ENCODE measurements around the gene CPA2.

DNA sequence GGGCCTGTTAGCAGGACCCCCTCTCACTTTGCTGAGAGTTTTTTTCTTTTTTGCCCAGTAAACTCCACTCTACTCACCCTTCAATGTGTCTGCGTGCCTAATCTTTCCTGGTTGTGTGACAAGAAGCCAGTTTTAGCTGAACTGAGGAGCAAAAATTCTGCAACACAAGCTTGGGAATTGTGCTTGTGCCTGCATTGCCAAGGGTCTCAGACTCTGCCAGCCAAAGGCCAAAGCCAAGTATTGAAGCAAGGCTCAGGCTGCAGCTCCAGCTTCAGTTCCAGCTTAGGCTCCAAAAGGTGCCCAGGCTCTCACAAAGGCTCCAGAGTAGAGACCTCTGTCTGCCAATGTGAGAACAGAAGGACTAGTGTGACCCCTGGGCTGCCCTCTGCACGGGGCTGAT is 4.2 kb upstream of the CPA2 start:
- no peak for TF ChIP-seq POLR2AphosphoS5 (IDR thresholded peaks at IDR 0.05; ENCODE audit: borderline replicate concordance, low read depth, low read length)
- TF ChIP-seq EZH2 (IDR thresholded peaks at IDR 0.05), result no peak
- no peak for TF ChIP-seq FOXP2 (optimal IDR thresholded peaks at IDR 0.05; ENCODE audit: control extremely low read depth, extremely low read length, insufficient read depth)
